ENCODE results near the gene NAALADL2.

DNA sequence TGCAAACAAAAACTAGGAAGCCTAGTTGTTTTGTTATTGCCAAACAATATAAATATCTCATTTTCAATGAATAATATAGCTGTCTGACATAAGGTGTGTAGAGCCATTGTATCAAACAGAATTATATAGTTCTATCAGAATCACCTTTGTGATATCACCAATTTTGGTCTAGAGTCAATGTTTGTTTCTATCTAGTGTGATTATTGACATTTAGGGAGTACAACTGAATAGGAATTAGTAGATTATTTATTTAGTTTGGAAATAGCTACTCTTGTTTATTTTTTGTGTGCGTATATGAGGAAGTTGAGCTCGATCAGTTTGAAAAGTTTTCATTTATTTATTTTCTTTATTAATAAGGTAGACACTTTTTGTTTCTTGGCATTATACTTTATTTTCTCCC, 389.7 kb downstream of the NAALADL2 start:
- TF ChIP-seq BCL11A (IDR thresholded peaks at IDR 0.05; ENCODE audit: low read depth in 2 of 2, low read length in 2 of 2) = no peak
- TF ChIP-seq, protein P1, sequence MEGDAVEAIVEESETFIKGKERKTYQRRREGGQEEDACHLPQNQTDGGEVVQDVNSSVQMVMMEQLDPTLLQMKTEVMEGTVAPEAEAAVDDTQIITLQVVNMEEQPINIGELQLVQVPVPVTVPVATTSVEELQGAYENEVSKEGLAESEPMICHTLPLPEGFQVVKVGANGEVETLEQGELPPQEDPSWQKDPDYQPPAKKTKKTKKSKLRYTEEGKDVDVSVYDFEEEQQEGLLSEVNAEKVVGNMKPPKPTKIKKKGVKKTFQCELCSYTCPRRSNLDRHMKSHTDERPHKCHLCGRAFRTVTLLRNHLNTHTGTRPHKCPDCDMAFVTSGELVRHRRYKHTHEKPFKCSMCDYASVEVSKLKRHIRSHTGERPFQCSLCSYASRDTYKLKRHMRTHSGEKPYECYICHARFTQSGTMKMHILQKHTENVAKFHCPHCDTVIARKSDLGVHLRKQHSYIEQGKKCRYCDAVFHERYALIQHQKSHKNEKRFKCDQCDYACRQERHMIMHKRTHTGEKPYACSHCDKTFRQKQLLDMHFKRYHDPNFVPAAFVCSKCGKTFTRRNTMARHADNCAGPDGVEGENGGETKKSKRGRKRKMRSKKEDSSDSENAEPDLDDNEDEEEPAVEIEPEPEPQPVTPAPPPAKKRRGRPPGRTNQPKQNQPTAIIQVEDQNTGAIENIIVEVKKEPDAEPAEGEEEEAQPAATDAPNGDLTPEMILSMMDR (IDR thresholded peaks at IDR 0.05; ENCODE audit: control extremely low read depth in 1 of 3, insufficient read depth in 1 of 3, low read depth in 1 of 3, low read length in 3 of 3) = no peak
- TF ChIP-seq EGR1 (IDR thresholded peaks at IDR 0.05; ENCODE audit: borderline replicate concordance, low read depth, low read length) = no peak
- TF ChIP-seq CREB1 (IDR thresholded peaks at IDR 0.05) = no peak
- TF ChIP-seq PHF8 (conservative IDR thresholded peaks at IDR 0.05; ENCODE audit: low read depth, low read length) = no peak
- TF ChIP-seq POLR2A (IDR thresholded peaks at IDR 0.05; ENCODE audit: control extremely low read depth in 1 of 2, low read depth in 2 of 2, low read length in 2 of 2) = no peak
- TF ChIP-seq, protein P2, sequence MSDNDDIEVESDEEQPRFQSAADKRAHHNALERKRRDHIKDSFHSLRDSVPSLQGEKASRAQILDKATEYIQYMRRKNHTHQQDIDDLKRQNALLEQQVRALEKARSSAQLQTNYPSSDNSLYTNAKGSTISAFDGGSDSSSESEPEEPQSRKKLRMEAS (IDR thresholded peaks at IDR 0.05) = no peak
